B cell (primary cell): ENCODE data around the gene SLC7A1. TPM values are rescaled to one million over a fixed set of nuclear protein-coding genes. Genes with fewer than 3 reads are reported as not detected.

Source experiments
- ATAC-seq: fragments of 200-7000 bp; cut with Tn5 transposase; one replicate; pipeline ENCODE4 v1.10.0; 2021; ENCODE audit warnings: low read depth, mild to moderate bottlenecking, moderate number of reproducible peaks, moderate library complexity
- CTCF ChIA-PET: fragments of 350-600 bp; sonication (Branson Sonifier 250); formaldehyde crosslinking; loops from one replicate; lab custom pipeline; 2021; ENCODE audit warnings: antibody characterized with exemption, inconsistent platforms; lab: Charles Lee
- POLR2A ChIA-PET: fragments of 350-600 bp; sonication (Branson Sonifier 250); formaldehyde crosslinking; loops from one replicate; lab custom pipeline; 2021; ENCODE audit warnings: antibody characterized with exemption; lab: Charles Lee
- DNase-seq: peaks from one replicate; pipeline ENCODE4 v3.0.0; 2013
- H2AFZ ChIP-seq: 2 replicates; pipeline ENCODE4 v1.6.1; 2012; ENCODE audit warnings: mild to moderate bottlenecking, low read depth, low read length; ENCODE audit not compliant: insufficient read depth, poor library complexity, severe bottlenecking
- H3K27ac ChIP-seq, 2 donors: 1 replicate in 1 of 2; 2 replicates in 1 of 2; pipeline ENCODE4 v1.5.1; 2012 to 2013; ENCODE audit warnings: low read length in 2 of 2, mild to moderate bottlenecking in 2 of 2, moderate library complexity in 1 of 2
- H3K27me3 ChIP-seq, 4 experiments: fragments of 200-600 bp in 1 of 4; sonication (generic) in 1 of 4; replicated peaks in 1 of 4; 1 replicate in 2 of 4; 2 replicates in 2 of 4; pipeline versions ENCODE4 v1.6.1 to v1.7.0; 2013 to 2016; ENCODE audit warnings: low read length in 3 of 4, mild to moderate bottlenecking in 2 of 4, mixed read lengths in 1 of 4, moderate library complexity in 1 of 4; ENCODE audit not compliant: insufficient read depth in 4 of 4, control insufficient read depth in 3 of 4; ENCODE audit errors: control extremely low read depth in 1 of 4
- H3K36me3 ChIP-seq, 2 experiments: replicated peaks in 1 of 2; 1 replicate in 1 of 2; 2 replicates in 1 of 2; pipeline versions ENCODE4 v1.6.1 to v1.7.1; 2013; ENCODE audit warnings: low read length in 1 of 2; ENCODE audit not compliant: insufficient read depth in 2 of 2, control insufficient read depth in 1 of 2; ENCODE audit errors: control extremely low read depth in 1 of 2, extremely low read depth in 1 of 2
- H3K4me1 ChIP-seq, 2 donors: fragments of 200-600 bp in 1 of 2; sonication (generic) in 1 of 2; 1 replicate in 1 of 2; 2 replicates in 1 of 2; pipeline versions ENCODE4 v1.5.1 to v1.6.1; 2013 to 2017; ENCODE audit warnings: low read length in 2 of 2; ENCODE audit not compliant: control insufficient read depth in 2 of 2, insufficient read depth in 2 of 2
- H3K4me2 ChIP-seq: replicated peaks from 2 replicates; pipeline ENCODE3; 2012; ENCODE audit warnings: mild to moderate bottlenecking, low read depth, low read length; ENCODE audit not compliant: poor library complexity, severe bottlenecking
- H3K4me3 ChIP-seq, 5 experiments: fragments of 200-600 bp in 1 of 5; sonication (generic) in 1 of 5; 1 replicate in 3 of 5; 2 replicates in 2 of 5; pipeline versions ENCODE4 v1.5.1 to v1.7.0; 2011 to 2016; ENCODE audit warnings: low read length in 4 of 5, mild to moderate bottlenecking in 4 of 5, low read depth in 2 of 5, control low read depth in 1 of 5, moderate library complexity in 1 of 5; ENCODE audit not compliant: insufficient read depth in 1 of 5; ENCODE audit errors: control extremely low read depth in 1 of 5, extremely low read depth in 1 of 5
- H3K79me2 ChIP-seq: fragments of 200-600 bp; sonication (generic); one replicate; pipeline ENCODE4 v1.6.0; 2016; ENCODE audit warnings: low read length; ENCODE audit not compliant: control insufficient read depth, insufficient read depth
- H3K9ac ChIP-seq: fragments of 200-600 bp; sonication (generic); 2 replicates; pipeline ENCODE4 v1.6.1; 2017; ENCODE audit warnings: mild to moderate bottlenecking, low read length, moderate library complexity
- H3K9me3 ChIP-seq, 3 donors: one replicate each; pipeline versions ENCODE4 v1.6.1 to v1.7.1; 2013; ENCODE audit warnings: low read length in 2 of 3; ENCODE audit not compliant: control insufficient read depth in 2 of 3, insufficient read depth in 1 of 3; ENCODE audit errors: control extremely low read depth in 1 of 3
- H4K20me1 ChIP-seq: 2 replicates; pipeline ENCODE4 v1.6.0; 2012; ENCODE audit warnings: mild to moderate bottlenecking, low read length; ENCODE audit not compliant: insufficient read depth, control insufficient read depth, poor library complexity, severe bottlenecking
- H3K27ac Mint-ChIP-seq: one replicate; pipeline ENCODE4 v1.8.0; 2021; ENCODE audit warnings: mixed read lengths
- H3K27me3 Mint-ChIP-seq: one replicate; pipeline ENCODE4 v1.8.0; 2021; ENCODE audit warnings: mixed read lengths
- H3K4me1 Mint-ChIP-seq: one replicate; pipeline ENCODE4 v1.8.0; 2021; ENCODE audit warnings: mixed read lengths
- H3K4me3 Mint-ChIP-seq: one replicate; pipeline ENCODE4 v1.8.0; 2021; ENCODE audit warnings: mixed read lengths
- H3K9me3 Mint-ChIP-seq: one replicate; pipeline ENCODE4 v1.8.0; 2022; ENCODE audit warnings: mixed read lengths; ENCODE audit not compliant: insufficient read depth
- CTCF ChIP-seq: fragments of 200-600 bp; IDR thresholded peaks from one replicate; pipeline ENCODE4 v1.8.0; 2022; ENCODE audit warnings: antibody characterized with exemption, mild to moderate bottlenecking
- EZH2 ChIP-seq: IDR thresholded peaks from 2 replicates; pipeline ENCODE4 v1.6.1; 2012; ENCODE audit warnings: borderline replicate concordance, low read depth, mild to moderate bottlenecking, moderate library complexity, low read length; ENCODE audit not compliant: insufficient read depth, poor library complexity, severe bottlenecking
- WGBS: methylation state at CpG from one replicate; pipeline ENCODE4 v1.1.5; 2013; ENCODE audit warnings: missing lambda C conversion rate; ENCODE audit not compliant: insufficient coverage; 5-methylcytosine and 5-hydroxymethylcytosine counted together
- intact Hi-C: fragments of 100-400 bp; cut with micrococcal nuclease; formaldehyde crosslinking; loops from one replicate; pipeline ENCODE4 v1.10.0; 2022
- polyA plus RNA-seq: library from polyadenylated mRNA; depleted of rRNA; stranded (reverse); fragments of >200 nt; gene quantifications from 2 replicates; pipeline ENCODE4 v1.2.3, GENCODE V29; 2012
- total RNA-seq, 2 donors: library from RNA; stranded (reverse); fragments of 120-200 nt in 1 of 2; gene quantifications; 1 replicate in 1 of 2; 2 replicates in 1 of 2; pipeline versions ENCODE4 v1.2.3 to v1.2.4, GENCODE V29; 2013 to 2022

The SLC7A1 gene
- total and polyA plus RNA-seq, 2 donors (not counting 1 experiment from before 2014, with no cell fraction given), result 3.3 to 23.1 TPM

- H3K79me2 ChIP-seq, result no peaks in the 10 kb centered on the region
- Mint-ChIP-seq H3K9me3 (no peaks in the 10 kb centered on the region), H3K27me3 (no peaks in the 10 kb centered on the region), H3K4me1 (peaks cover 6% of the 10 kb centered on the region), H3K27ac (no peak overlapping the region), H3K4me3 (no peak overlapping the region)
- no peak for ATAC-seq
- WGBS, result 97% methylated on average over 8 of the region's 12 CpGs
- no peak overlapping the region for H3K27ac ChIP-seq
- H3K9ac ChIP-seq, result no peak overlapping the region
- no peaks in the 10 kb centered on the region for H3K27me3 ChIP-seq
- ChIA-PET POLR2A (no interaction called here), CTCF (interaction anchor here (5.6 kb wide), 1 partner anchor 602 kb away, joined by 113 read pairs; no protein-coding TSS in a partner anchor)
- no peak overlapping the region for H3K4me3 ChIP-seq
- H3K36me3 ChIP-seq, result peaks cover 0 to 22% of the 10 kb centered on the region in 2 experiments
- no peak overlapping the region for H2AFZ ChIP-seq
- no peaks in the 10 kb centered on the region for H3K4me1 ChIP-seq
- TF ChIP-seq EZH2 (no peak), CTCF (no peak)
- H3K4me2 ChIP-seq, result no peak overlapping the region
- no peaks in the 10 kb centered on the region for H4K20me1 ChIP-seq
- H3K9me3 ChIP-seq, result no peaks in the 10 kb centered on the region
- no peak for DNase-seq
- intact Hi-C loops, result no loop called here
Measured at GRCh38 chr13:29511106-29511796, 84.2 kb downstream of the SLC7A1 start.

DNA sequence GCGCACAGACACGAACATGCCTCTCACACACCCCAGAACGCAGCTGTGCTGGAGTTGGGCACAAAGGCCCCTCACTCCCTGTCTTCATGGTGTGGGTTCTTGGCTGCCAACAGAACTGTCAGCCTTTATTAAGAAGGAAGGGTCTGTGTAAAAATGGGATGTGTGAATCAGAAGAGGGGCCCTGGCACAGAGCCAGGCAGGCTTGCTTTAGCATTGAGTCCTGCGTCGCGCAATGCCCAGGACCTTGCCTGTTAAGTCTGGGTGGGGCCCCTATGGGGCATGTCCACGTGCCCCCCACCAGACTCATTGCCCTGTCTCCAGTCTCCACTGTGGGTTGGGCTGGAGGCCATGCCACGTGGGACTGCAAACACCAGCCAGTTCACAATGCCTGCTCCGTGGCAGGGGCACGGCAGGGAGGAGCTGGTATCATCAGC, 84.8 kb downstream of the SLC7A1 start:
- POLR2A ChIA-PET, result no interaction called here
- Mint-ChIP-seq H3K27ac (no peak overlapping the region), H3K4me1 (peaks cover 6% of the 10 kb centered on the region), H3K4me3 (no peak overlapping the region), H3K9me3 (no peaks in the 10 kb centered on the region), H3K27me3 (no peaks in the 10 kb centered on the region)
- Histone ChIP-seq H3K9ac (no peak overlapping the region), H3K9me3 (no peaks in the 10 kb centered on the region), H3K27ac (no peak overlapping the region), H3K36me3 (peaks cover 0 to 16% of the 10 kb centered on the region in 2 experiments), H2AFZ (no peak overlapping the region), H3K4me2 (no peak overlapping the region), H4K20me1 (no peaks in the 10 kb centered on the region), H3K4me3 (no peak overlapping the region), H3K4me1 (no peaks in the 10 kb centered on the region), H3K79me2 (no peaks in the 10 kb centered on the region), H3K27me3 (peaks cover 0 to 6% (median 0%) of the 10 kb centered on the region in 4 experiments)
- TF ChIP-seq CTCF (no peak), EZH2 (no peak)
- intact Hi-C loops, result no loop called here
- CTCF ChIA-PET, result interaction anchor here (1.4 to 5.6 kb wide), 4 partner anchors 21 to 603 kb away, joined by 3 to 113 read pairs (median 38); no protein-coding TSS in a partner anchor
- DNase-seq (no peak), ATAC-seq (no peak)
- WGBS, result 97% methylated on average over 7 of the region's 10 CpGs
